ENCODE measurements around the gene SLC44A4.
"Not testable (repeated sequence)": the region's sequence is repeated elsewhere in the genome, so short reads cannot be mapped to it uniquely, and the experiment has no call there.

Gene SLC44A4

GRCh38 chr6:31829633-31830283, 49.0 kb downstream of the SLC44A4 start:
- peak; percentile 56 for DNase-seq (ENCODE audit: low read depth, low spot score)

- DNase-seq (ENCODE audit: low read depth, low spot score): peak; percentile 100
Observed at GRCh38 chr6:31827286-31828079, 51.3 kb downstream of the SLC44A4 start, which contains the start of gene HSPA1B. HSPA1B (plus strand) TSS chr6:31827738; CDS start chr6:31827951, 213 bp downstream.

- no peak for DNase-seq (ENCODE audit: low read depth, low spot score)
Observed at GRCh38 chr6:31826793-31827285, 52.0 kb downstream of the SLC44A4 start.

- DNase-seq (ENCODE audit: low read depth, low spot score): no peak
Observed at GRCh38 chr6:31825553-31825952, 53.2 kb downstream of the SLC44A4 start.

GRCh38 chr6:31823592-31824196, 55.1 kb downstream of the SLC44A4 start:
- DNase-seq (ENCODE audit: low read depth, low spot score): not testable (repeated sequence)

GRCh38 chr6:31822036-31822821, 56.6 kb downstream of the SLC44A4 start:
- DNase-seq (ENCODE audit: low read depth, low spot score): peak; percentile 60

GRCh38 chr6:31821301-31822035, 57.3 kb downstream of the SLC44A4 start:
- DNase-seq (ENCODE audit: low read depth, low spot score): peak; percentile 74

GRCh38 chr6:31820399-31820798, 58.4 kb downstream of the SLC44A4 start:
- not testable (repeated sequence) for DNase-seq (ENCODE audit: low read depth, low spot score)

GRCh38 chr6:31819871-31820299, 58.9 kb downstream of the SLC44A4 start:
- no peak for DNase-seq (ENCODE audit: low read depth, low spot score)

GRCh38 chr6:31817929-31818511, 60.8 kb downstream of the SLC44A4 start:
- DNase-seq (ENCODE audit: low read depth, low spot score): peak; percentile 56

GRCh38 chr6:31817133-31817928, 61.5 kb downstream of the SLC44A4 start:
- not testable (repeated sequence) for DNase-seq (ENCODE audit: low read depth, low spot score)

- peak; percentile 99 for DNase-seq (ENCODE audit: low read depth, low spot score)
Observed at GRCh38 chr6:31815025-31815838, 63.6 kb downstream of the SLC44A4 start, which contains the start of the genes HSPA1A and HSPA1L. HSPA1A (plus strand) TSS chr6:31815543; CDS start chr6:31815757, 214 bp downstream. HSPA1L (minus strand) TSS chr6:31815283; CDS start chr6:31811972, 3,311 bp downstream.

- DNase-seq (ENCODE audit: low read depth, low spot score): peak; percentile 95
Observed at GRCh38 chr6:31814677-31815024, 64.1 kb downstream of the SLC44A4 start.

- no peak for DNase-seq (ENCODE audit: low read depth, low spot score)
Observed at GRCh38 chr6:31813465-31813849, 65.3 kb downstream of the SLC44A4 start.

Measured in ELF-1 (cell line).